GM19372 (cell line): ENCODE results near the gene SUPT3H.

Source experiments
- ATAC-seq: cut with Tn5 transposase; IDR thresholded peaks from one replicate; pipeline ENCODE4 v1.9.1; 2021; ENCODE audit warnings: mild to moderate bottlenecking, low read depth, moderate library complexity; ENCODE audit not compliant: unreplicated experiment

The SUPT3H gene

GRCh38 chr6:44780161-44780560, 597.6 kb downstream of the SUPT3H start:
- ATAC-seq = no peak

- peak; percentile 85 for ATAC-seq
Measured at GRCh38 chr6:44779130-44779826, 598.5 kb downstream of the SUPT3H start.
